Mucosa of descending colon (tissue), 3 donors: ENCODE measurements around the gene FGD4. TPM values are rescaled to one million over a fixed set of nuclear protein-coding genes. Genes with fewer than 3 reads are reported as not detected.
"Not testable (repeated sequence)": the region's sequence is repeated elsewhere in the genome, so short reads cannot be mapped to it uniquely, and the experiment has no call there.

Experiments
- ATAC-seq: fragments of 200-7000 bp; cut with Tn5 transposase; one replicate; pipeline ENCODE4 v1.9.1; 2020; ENCODE audit warnings: mild to moderate bottlenecking, moderate library complexity
- DNase-seq, 3 donors: peaks; one replicate each; pipeline ENCODE4 v3.0.0-alpha.2; 2020
- H3K36me3 ChIP-seq: fragments of 200-600 bp; one replicate; pipeline ENCODE4 v1.8.0; 2021; ENCODE audit warnings: low read depth, mild to moderate bottlenecking
- H3K4me1 ChIP-seq: fragments of 200-600 bp; one replicate; pipeline ENCODE4 v1.8.0; 2021; ENCODE audit warnings: low read depth, mild to moderate bottlenecking
- H3K4me3 ChIP-seq: fragments of 200-600 bp; one replicate; pipeline ENCODE4 v1.8.0; 2021; ENCODE audit warnings: mild to moderate bottlenecking
- H3K9me3 ChIP-seq: fragments of 200-600 bp; one replicate; pipeline ENCODE4 v1.8.0; 2021; ENCODE audit warnings: mild to moderate bottlenecking
- CTCF ChIP-seq: fragments of 200-600 bp; IDR thresholded peaks from one replicate; pipeline ENCODE4 v1.8.0; 2022; ENCODE audit warnings: antibody characterized with exemption, mild to moderate bottlenecking
- intact Hi-C, 2 donors: fragments of 100-400 bp; cut with DNase I in 1 of 2; cut with micrococcal nuclease in 1 of 2; formaldehyde crosslinking; loops; one replicate each; pipeline versions ENCODE4 v1.11.0 to v1.11.1; 2022; cut with DNase I, micrococcal nuclease
- total RNA-seq, 3 donors: library from RNA; stranded (reverse); fragmentation: NEBNext Ultra II Directional in 2 of 3; extraction: Animal tissue kit (Norgen Biotek cat#: 25700) in 2 of 3; gene quantifications; one replicate each; pipeline versions ENCODE4 v1.2.1 to v1.2.4, GENCODE V29; 2021 to 2023
- donor health status: DM: no; HTN: no; CAD: no; lungs with moderate emphysema.
- donor health status: DM: no; HTN: no; CAD: no.
- donor health status: DM: no; HTN: yes; CAD: no.

FGD4 gene
- total RNA-seq, 3 donors from 2014 or later, result 31.5 to 66.7 (median 51.7) TPM

- intact Hi-C loops, result no loop called here
- no peak for TF ChIP-seq CTCF
- Histone ChIP-seq H3K9me3 (no peaks in the 10 kb centered on the region), H3K4me3 (no peak overlapping the region), H3K36me3 (no peaks in the 10 kb centered on the region), H3K4me1 (peaks cover 5% of the 10 kb centered on the region)
- DNase-seq, result peak in 1 of 3 donors; percentile 49
- ATAC-seq, result peak; percentile 92
Observed at GRCh38 chr12:32501835-32502333, 102.5 kb downstream of the FGD4 start.

- intact Hi-C loops, result no loop called here
- peaks cover 5% of the 10 kb centered on the region for H3K4me1 ChIP-seq
- no peak overlapping the region for H3K4me3 ChIP-seq
- no peaks in the 10 kb centered on the region for H3K36me3 ChIP-seq
- ATAC-seq (peak; percentile 9), DNase-seq (no peak)
- no peaks in the 10 kb centered on the region for H3K9me3 ChIP-seq
- TF ChIP-seq CTCF, result no peak
Observed at GRCh38 chr12:32502693-32503502, 103.5 kb downstream of the FGD4 start.

- no peak for ATAC-seq
- Histone ChIP-seq H3K4me3 (no peak overlapping the region), H3K9me3 (no peaks in the 10 kb centered on the region), H3K36me3 (no peaks in the 10 kb centered on the region), H3K4me1 (peaks cover 5% of the 10 kb centered on the region)
- intact Hi-C loops, result no loop called here
- DNase-seq, result no peak
- no peak for TF ChIP-seq CTCF
Observed at GRCh38 chr12:32503730-32504129, 104.4 kb downstream of the FGD4 start.

GRCh38 chr12:32504591-32504990 lies 105.2 kb downstream of the FGD4 start:
- H3K4me1 ChIP-seq, result peaks cover 5% of the 10 kb centered on the region
- no peak for ATAC-seq
- no peaks in the 10 kb centered on the region for H3K9me3 ChIP-seq
- DNase-seq, result no peak
- H3K36me3 ChIP-seq, result no peaks in the 10 kb centered on the region
- TF ChIP-seq CTCF, result no peak
- intact Hi-C loops, result no loop called here
- H3K4me3 ChIP-seq, result no peak overlapping the region

- Histone ChIP-seq H3K4me3 (no peak overlapping the region), H3K4me1 (peaks cover 5% of the 10 kb centered on the region), H3K9me3 (no peaks in the 10 kb centered on the region), H3K36me3 (no peaks in the 10 kb centered on the region)
- DNase-seq, result no peak
- intact Hi-C loops, result no loop called here
- TF ChIP-seq CTCF, result no peak
- no peak for ATAC-seq
Observed at GRCh38 chr12:32505067-32505945, 105.9 kb downstream of the FGD4 start.

GRCh38 chr12:32507096-32507941 lies 108.0 kb downstream of the FGD4 start:
- H3K9me3 ChIP-seq, H3K36me3 ChIP-seq, H3K4me3 ChIP-seq, DNase-seq, H3K4me1 ChIP-seq, intact Hi-C loops: not testable (repeated sequence)
- peak; percentile 36 for ATAC-seq
